HG02973 (cell line): Measurements from ENCODE around the gene ZDHHC17.
A peak's percentile ranks its signal among the peaks of the same experiment; 100 is the strongest.
"Not testable (repeated sequence)": the region's sequence is repeated elsewhere in the genome, so short reads cannot be mapped to it uniquely, and the experiment has no call there.

Source experiments
- ATAC-seq: cut with Tn5 transposase; IDR thresholded peaks from one replicate; pipeline ENCODE4 v1.9.1; 2021; ENCODE audit warnings: moderate library complexity; ENCODE audit not compliant: unreplicated experiment

Gene ZDHHC17

GRCh38 chr12:76765598-76765997 is 1.7 kb downstream of the ZDHHC17 start:
- no peak for ATAC-seq

DNA sequence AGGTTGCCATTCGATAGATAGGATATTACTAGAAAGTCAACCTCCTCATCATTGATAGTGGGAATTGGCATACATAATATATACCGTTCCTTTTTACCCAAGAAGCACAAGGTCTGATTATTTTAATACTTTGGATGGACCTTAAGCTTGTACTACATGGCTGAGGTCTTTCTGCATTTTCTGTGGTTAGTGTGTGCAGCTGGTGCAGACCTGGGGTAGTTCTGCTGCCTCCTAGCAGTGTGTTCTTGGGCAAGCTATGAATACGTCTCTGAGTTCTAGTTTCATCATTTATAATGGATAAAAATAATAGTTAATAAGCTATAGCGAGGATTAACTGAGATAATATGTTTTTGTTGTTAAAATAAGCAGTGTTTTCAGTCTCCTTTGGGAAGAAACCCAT is 2.2 kb downstream of the ZDHHC17 start:
- ATAC-seq: no peak

DNA sequence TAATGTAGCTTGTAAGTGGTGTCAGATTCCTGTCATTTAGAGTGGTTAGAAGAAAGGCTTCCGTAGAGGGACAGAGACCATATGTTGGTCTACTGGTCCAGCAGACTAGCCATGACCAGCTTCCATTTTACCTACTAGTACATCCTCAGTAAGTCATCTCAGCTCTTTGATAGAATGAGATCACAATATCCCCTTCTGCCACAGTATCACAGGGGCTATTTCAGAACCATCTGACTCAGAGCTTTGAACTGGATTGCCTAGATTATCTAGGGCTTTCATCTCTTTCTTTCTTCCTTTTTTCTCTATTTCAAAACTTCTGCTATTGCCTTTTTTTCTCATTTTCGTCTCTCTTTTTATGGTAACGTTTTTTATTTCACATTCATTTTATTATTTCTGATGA is 4.7 kb downstream of the ZDHHC17 start:
- ATAC-seq: no peak

DNA sequence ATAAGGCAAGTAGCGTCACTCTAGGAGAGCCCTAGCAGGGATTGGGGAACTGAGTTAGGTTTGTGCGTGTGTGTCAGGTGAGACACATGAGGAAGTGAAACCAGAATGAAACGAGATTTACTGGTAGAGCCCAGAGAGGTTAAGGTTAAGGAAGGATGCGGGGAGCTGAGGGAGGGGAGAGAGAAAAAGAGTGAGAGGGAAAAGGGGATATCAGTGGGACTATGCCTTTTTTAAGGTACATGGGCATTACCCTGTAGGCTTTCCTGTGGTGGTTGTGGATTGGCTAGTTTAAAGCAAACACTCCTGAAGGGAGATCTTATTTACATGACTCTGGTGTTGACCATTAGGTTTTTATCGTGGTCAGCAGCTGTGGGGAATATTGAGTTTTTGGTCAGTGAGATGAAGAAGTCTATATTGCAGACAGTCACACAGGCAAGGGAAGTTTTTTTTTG is 13.9 kb downstream of the ZDHHC17 start:
- peak; percentile 100 for ATAC-seq

- no peak for ATAC-seq
Observed at GRCh38 chr12:76778364-76778763, 14.4 kb downstream of the ZDHHC17 start.

GRCh38 chr12:76779310-76779709 is 15.4 kb downstream of the ZDHHC17 start:
- not testable (repeated sequence) for ATAC-seq

- no peak for ATAC-seq
Observed at GRCh38 chr12:76781321-76781720, 17.4 kb downstream of the ZDHHC17 start.

- ATAC-seq: no peak
Observed at GRCh38 chr12:76782526-76782925, 18.6 kb downstream of the ZDHHC17 start.

- ATAC-seq: no peak
Observed at GRCh38 chr12:76784600-76785051, 20.7 kb downstream of the ZDHHC17 start.

DNA sequence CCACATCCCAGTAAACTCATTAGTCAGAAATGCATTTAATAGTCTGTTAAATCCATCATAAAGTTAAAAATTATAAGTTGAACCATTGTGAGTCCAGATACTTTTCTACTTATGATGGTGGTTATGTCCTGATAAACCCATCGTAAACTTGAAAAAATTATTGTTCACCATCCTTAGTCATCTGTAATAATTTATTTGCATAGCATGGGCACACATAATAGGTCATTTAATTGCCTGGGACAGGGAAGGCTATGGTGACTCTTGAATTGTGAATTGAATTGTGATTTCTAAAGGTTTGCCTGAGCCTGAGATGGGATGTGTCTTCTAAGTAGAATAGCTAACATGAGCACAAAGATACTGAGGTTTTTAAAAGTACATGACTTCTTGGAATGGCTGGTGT is 21.5 kb downstream of the ZDHHC17 start:
- ATAC-seq: no peak

- ATAC-seq: no peak
Observed at GRCh38 chr12:76786986-76787385, 23.1 kb downstream of the ZDHHC17 start.

- ATAC-seq: no peak
Observed at GRCh38 chr12:76787689-76788088, 23.8 kb downstream of the ZDHHC17 start.

DNA sequence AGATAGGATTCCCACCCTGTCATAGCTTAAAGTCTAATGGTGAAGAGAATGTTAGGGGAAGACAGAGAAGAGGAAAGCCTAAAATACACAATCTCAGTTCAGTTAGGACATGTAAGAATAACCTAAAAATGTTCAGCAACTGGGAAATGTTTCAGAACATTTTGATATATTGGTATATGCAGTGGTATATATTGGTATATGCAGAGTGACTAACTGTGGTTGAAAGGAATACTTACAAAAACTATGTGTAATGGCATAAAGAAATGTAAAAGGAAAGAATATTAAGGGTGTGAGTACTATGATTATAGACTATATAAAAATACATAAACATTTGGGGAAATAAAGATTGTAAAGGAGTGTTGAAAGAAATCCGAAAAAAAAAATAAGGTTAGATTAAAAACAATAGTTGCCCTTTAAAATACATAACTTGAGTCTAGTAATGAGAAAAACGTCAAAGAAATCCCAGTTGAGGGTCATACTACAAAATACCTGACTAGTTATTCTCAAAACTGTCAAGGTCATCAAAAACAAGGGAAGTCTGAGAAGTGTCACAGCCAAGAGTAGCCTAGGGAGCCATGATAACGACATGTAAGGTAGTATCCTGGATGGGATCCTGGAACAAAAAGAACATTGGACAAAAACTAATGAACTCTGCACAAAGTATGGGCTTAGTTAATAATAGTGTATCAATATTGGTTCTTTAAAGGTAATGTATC is 25.6 kb downstream of the ZDHHC17 start:
- no peak for ATAC-seq

GRCh38 chr12:76790564-76791552 is 26.9 kb downstream of the ZDHHC17 start:
- no peak for ATAC-seq

DNA sequence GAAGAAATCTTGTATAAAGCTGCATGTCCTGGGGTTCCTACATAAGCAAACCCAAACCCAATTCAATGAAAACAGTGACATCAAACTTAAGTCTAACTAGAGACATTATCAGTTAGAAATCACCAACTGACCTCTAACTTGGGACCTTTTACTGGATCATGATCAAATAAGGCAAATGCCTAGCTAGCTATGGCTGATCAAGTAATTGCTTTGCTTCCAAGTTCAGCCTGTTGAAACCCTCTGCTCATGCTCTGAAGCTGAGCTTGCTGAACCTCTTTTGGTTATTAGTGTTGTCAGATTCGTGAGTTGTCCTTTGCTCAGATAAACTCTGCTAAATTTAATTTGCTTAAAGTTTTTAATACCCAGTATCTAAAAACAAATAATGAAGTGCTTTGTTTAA is 28.9 kb downstream of the ZDHHC17 start:
- no peak for ATAC-seq

DNA sequence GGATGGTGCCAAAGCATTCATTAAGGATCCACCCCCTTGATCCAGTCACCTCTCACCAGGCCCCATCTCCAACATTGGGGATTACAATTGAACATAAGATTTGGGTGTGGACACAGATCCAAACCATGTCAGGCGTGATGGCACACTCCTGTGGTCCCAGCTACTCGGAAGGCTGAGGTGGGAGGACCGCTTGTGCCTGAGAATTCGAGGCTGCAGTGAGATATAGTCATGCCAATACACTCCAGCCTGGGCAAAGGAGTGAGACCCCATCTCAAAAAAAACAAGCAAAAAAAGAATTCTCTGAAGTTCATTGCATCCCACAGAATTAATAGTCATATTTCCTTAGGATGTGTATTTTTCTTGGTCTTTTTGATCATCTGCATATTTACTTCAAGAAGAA is 34.9 kb downstream of the ZDHHC17 start:
- ATAC-seq: no peak

DNA sequence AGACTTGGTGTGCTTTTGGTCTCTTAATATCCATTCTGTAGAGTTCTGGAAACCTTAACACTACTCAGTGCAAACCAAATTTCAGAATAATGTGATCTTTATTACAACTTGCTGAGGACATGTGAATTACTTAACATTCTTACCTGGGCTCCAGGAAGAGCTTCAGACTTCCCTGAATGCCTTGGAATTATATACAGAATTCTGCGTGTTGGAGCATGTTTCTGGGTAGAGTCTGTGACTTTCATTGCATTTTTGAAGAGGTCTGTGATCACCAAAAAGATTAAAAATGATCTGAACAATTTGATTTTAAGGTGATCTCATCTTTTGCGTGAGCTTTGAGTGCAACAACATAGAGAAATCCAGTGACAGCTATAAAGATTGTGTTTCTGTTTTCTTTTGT is 35.4 kb downstream of the ZDHHC17 start:
- no peak for ATAC-seq

GRCh38 chr12:76802060-76802459 is 38.1 kb downstream of the ZDHHC17 start:
- ATAC-seq: no peak

GRCh38 chr12:76804435-76804976 is 40.6 kb downstream of the ZDHHC17 start:
- ATAC-seq: no peak

GRCh38 chr12:76810671-76811419 is 46.9 kb downstream of the ZDHHC17 start:
- no peak for ATAC-seq

DNA sequence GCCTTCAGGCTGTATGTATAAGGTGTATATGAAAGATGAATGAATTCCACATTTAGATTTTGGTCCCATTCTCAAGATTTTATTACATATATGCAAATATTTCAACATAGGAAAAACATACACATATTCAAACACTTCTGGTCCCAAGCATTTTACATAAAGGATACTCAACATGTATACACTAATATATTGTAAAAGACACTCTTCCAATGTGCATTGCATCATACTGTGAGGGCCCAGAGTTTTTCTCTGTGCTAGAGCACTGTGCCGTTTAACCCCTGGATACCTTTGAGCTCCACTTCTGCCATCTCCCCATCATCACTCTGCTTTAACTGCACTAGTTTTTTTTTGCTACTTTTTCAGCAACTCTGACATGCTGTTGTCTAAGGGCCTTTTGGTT is 48.1 kb downstream of the ZDHHC17 start:
- no peak for ATAC-seq
